Memory B cell (primary cell): ENCODE results near the gene C7orf57.
"Not testable (repeated sequence)": the region's sequence is repeated elsewhere in the genome, so short reads cannot be mapped to it uniquely, and the experiment has no call there.

Experiments
- ATAC-seq: fragments of 150-1000 bp; cut with Tn5 transposase; 2 replicates; pipeline ENCODE4 v1.10.0; 2021; ENCODE audit warnings: low read depth, mild to moderate bottlenecking, moderate library complexity
- DNase-seq, 2 donors: peaks; one replicate each; pipeline ENCODE4 v3.0.0; 2022; ENCODE audit warnings: low spot score in 2 of 2
- H3K27ac Mint-ChIP-seq: one replicate; pipeline ENCODE4 v1.8.0; 2022; ENCODE audit warnings: mild to moderate bottlenecking, moderate library complexity, mixed read lengths
- H3K27me3 Mint-ChIP-seq: one replicate; pipeline ENCODE4 v1.8.0; 2022; ENCODE audit warnings: mixed read lengths
- H3K36me3 Mint-ChIP-seq: one replicate; pipeline ENCODE4 v1.8.0; 2022; ENCODE audit warnings: mild to moderate bottlenecking, mixed read lengths
- H3K4me1 Mint-ChIP-seq: one replicate; pipeline ENCODE4 v1.8.0; 2022; ENCODE audit warnings: mixed read lengths
- H3K4me3 Mint-ChIP-seq: one replicate; pipeline ENCODE4 v1.8.0; 2022; ENCODE audit warnings: mild to moderate bottlenecking, moderate library complexity, mixed read lengths
- H3K9me3 Mint-ChIP-seq: one replicate; pipeline ENCODE4 v1.8.0; 2022; ENCODE audit warnings: mixed read lengths

The C7orf57 gene

DNA sequence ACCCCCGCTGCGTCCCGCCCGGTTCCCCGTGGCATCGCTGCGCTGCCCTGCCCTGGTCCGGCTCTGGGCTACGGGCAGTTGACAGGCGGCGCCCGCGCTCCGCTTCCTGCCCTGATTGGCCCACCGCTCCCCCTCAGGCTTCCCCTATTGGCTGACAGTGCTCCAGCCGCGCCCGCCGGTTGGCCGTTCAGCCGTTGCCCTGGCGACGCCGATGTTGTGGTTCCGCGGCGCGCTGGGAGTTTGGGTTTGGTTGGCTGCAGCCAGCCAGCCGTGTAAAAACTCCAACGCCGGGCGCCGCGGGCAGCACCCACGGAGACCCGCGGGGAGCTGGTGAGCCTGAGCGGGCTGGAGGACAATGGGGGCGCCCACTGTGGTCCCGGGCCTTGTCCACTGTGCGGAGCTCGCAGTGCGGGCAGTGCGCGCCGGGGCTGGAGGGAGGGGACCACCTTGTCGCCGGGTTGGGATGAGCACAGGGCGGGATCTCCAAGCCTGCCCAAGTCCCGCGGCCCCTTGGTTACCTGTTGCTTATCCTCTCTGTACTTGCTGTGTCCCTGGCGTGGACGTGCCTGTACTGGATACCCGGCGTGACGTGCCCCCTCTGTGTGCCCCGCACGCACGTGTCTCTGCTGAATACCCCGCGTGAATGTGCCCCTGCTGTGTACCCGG, at the start of gene C7orf57:
Gene C7orf57 (plus strand): TSS at position 243 of the 666 bp plus-strand sequence. CDS start 766 bp downstream, outside the sequence.
- peak within 1 kb of the TSS; percentile 84 for H3K4me3 Mint-ChIP-seq
- H3K4me1 Mint-ChIP-seq: peaks cover 3% of the 10 kb centered on the region
- H3K9me3 Mint-ChIP-seq: no peaks in the 10 kb centered on the region
- ATAC-seq (peak; percentile 92), DNase-seq (peak; percentile 65)
- no peaks in the 10 kb centered on the region for H3K36me3 Mint-ChIP-seq
- H3K27me3 Mint-ChIP-seq: peaks cover 14% of the 10 kb centered on the region
- peak within 1 kb of the TSS; percentile 87 for H3K27ac Mint-ChIP-seq

DNA sequence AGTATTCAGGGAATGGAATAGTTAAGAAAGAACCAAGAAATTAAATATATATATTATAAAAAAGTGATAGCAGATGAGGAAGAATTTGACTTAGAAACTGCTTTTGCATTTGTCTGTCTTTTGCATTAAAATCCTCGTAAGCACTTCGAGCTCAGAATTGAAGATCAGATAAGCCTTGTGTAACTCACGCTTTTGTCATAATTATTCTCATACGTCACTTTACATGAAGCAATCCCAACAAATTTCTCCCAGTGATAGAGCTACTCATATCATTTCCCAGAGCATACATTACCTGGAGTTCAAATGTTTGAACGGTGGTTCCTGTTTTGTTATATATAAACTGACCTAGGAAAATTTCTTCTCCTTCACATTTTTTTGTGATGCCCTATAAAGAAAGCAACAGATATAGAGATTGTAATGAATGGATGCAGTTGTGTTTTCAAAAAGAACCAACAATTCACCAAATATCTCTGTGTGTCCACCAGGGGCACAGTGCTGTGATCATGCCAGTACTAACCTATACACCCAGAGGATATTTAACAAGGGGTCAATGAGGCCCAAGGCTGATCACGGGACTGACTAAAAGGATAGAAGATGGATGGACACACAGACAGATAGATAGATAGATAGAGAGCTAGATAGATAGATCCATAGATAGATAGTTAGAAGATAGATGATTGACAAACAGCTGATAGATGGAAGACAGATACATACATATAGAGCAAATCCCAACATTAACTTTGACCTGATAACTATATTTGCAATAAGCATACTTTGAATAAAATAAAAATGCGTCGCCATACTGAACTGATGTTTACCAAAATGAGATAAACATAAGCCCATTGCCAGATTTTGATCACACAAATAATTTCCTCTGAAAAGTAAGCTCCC, 46.6 kb upstream of the C7orf57 start:
- Mint-ChIP-seq H3K36me3 (no peaks in the 10 kb centered on the region), H3K9me3 (no peaks in the 10 kb centered on the region), H3K27me3 (no peaks in the 10 kb centered on the region), H3K27ac (no peak overlapping the region), H3K4me1 (peaks cover 11% of the 10 kb centered on the region), H3K4me3 (no peak overlapping the region)
- ATAC-seq (no peak), DNase-seq (no peak)

DNA sequence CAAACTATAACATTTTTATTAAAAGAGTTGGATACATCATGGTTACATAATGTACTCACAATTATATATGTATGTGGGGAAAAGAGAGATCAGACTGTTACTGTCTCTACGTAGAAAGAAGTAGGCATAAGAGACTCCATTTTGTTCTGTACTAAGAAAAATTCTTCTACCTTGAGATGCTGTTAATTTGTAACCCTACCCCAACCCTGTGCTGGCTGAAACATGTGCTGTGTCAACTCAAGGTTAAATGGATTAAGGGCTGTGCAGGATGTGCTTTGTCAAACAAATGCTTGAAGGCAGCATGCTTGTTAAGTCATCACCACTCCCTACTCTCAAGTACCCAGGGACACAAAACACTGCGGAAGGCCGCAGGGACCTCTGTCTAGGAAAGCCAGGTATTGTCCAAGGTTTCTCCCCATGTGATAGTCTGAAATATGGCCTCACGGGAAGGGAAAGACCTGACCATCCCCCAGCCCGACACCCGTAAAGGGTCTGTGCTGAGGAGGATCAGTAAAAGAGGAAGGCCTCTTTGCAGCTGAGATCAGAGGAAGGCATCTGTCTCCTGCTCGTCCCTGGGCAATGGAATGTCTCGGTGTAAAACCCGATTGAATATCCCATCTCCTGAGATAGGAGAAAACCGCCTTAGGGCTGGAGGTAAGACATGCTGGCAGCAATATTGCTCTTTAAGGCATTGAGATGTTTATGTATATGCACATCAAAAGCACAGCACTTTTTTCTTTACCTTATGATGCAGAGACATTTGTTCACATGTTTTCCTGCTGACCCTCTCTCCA, 45.5 kb upstream of the C7orf57 start:
- not testable (repeated sequence) for H3K36me3 Mint-ChIP-seq, H3K27me3 Mint-ChIP-seq, H3K4me3 Mint-ChIP-seq, ATAC-seq, H3K27ac Mint-ChIP-seq, H3K9me3 Mint-ChIP-seq, DNase-seq
- H3K4me1 Mint-ChIP-seq: peaks cover 11% of the 10 kb centered on the region

DNA sequence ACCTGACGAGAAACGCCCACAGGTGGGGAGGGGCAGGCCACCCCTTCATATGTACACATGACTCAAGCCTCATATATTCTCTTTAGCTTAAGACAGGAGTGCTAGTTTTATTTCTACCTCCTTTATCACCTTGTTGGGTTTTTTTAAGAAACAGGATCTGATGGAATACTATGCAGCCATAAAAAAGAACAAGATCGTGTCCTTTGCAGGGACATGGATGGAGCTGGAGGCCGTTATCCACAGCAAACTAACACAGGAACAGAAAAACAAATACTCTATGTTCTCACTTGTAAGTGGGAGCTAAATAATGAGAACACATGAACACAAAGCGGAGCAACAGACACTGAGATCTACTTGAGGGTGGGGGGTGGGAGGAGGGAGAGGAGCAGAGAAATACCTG, 44.8 kb upstream of the C7orf57 start:
- ATAC-seq: no peak
- H3K4me3 Mint-ChIP-seq: no peak overlapping the region
- H3K27me3 Mint-ChIP-seq: no peaks in the 10 kb centered on the region
- peaks cover 11% of the 10 kb centered on the region for H3K4me1 Mint-ChIP-seq
- peaks cover 6% of the 10 kb centered on the region for H3K9me3 Mint-ChIP-seq
- no peak for DNase-seq
- no peak overlapping the region for H3K27ac Mint-ChIP-seq
- H3K36me3 Mint-ChIP-seq: no peaks in the 10 kb centered on the region

DNA sequence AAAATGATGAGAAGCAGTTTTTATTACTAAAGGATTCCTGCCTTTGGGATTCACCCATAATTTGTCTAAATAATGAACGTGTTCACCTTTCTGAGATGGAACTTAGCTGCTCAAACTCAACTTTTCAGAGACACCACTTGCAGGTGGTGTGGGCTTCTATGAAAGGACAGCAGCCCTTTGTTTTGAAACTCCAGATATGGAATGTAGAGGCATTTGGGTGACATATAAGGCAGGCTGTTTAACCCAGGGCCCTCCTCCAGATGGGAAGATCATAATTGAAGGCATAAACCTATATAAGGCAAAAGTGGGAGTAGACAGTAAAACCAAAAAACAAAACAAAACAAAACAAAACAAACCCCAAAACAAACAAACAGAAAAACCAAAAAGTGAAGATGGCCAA, 44.1 kb upstream of the C7orf57 start:
- Mint-ChIP-seq H3K4me3 (peak overlapping the region; percentile 95), H3K27ac (peak overlapping the region; percentile 88), H3K9me3 (peaks cover 6% of the 10 kb centered on the region), H3K4me1 (peaks cover 11% of the 10 kb centered on the region), H3K36me3 (no peaks in the 10 kb centered on the region), H3K27me3 (no peaks in the 10 kb centered on the region)
- no peak for DNase-seq
- ATAC-seq: no peak

DNA sequence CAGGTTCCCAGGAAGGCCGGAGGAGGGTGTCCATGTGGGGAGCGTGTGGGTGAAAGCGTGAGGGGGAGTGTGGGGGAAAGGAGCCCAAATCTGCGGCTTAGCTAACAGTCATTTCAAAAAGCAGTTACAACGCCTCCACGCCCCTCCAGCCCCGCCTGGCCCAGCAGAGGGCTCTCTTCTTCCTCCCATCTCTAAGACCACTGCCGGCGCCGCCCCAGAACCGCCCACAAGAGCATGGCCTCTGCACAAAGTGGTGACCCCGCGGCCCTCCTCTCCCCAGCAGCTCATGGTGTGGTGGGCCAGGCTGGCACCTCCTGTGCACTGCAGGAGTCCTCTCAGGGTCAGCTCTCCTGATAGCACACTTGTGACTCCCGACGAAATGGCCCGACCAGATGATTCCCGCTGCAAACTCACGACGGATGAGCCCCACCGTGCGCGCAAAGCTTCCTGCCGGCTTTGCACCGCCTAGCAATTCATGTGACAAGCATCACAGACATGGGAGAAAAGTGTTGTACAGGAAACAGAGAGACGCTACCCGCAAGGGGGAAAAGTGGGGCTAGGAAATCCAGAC, 43.5 kb upstream of the C7orf57 start:
- peak overlapping the region; percentile 95 for H3K4me3 Mint-ChIP-seq
- peaks cover 6% of the 10 kb centered on the region for H3K9me3 Mint-ChIP-seq
- DNase-seq (peak; percentile 77 to 80), ATAC-seq (peak; percentile 98)
- peaks cover 11% of the 10 kb centered on the region for H3K4me1 Mint-ChIP-seq
- H3K27ac Mint-ChIP-seq: peak overlapping the region; percentile 88
- H3K36me3 Mint-ChIP-seq: no peaks in the 10 kb centered on the region
- no peaks in the 10 kb centered on the region for H3K27me3 Mint-ChIP-seq

DNA sequence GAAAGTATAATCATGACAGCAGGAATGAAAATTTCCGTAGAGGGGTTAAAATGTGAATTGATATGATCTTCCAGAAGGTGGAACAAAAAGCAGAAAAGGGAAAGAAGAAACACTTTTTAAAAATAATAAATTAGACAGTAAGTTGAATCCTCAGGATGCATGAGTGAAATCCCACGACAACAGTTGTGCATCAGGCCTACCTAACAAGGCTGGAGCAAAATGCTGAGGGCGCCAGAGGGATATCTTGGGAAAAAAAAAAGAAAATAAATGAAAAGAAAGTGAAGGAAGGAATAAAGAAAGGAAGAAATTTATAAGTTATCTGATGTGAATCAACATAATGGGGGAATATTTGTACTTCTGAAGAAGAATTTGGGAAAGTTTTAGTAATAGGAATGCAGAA, 42.9 kb upstream of the C7orf57 start:
- peaks cover 6% of the 10 kb centered on the region for H3K9me3 Mint-ChIP-seq
- H3K4me3 Mint-ChIP-seq: peak overlapping the region; percentile 95

DNA sequence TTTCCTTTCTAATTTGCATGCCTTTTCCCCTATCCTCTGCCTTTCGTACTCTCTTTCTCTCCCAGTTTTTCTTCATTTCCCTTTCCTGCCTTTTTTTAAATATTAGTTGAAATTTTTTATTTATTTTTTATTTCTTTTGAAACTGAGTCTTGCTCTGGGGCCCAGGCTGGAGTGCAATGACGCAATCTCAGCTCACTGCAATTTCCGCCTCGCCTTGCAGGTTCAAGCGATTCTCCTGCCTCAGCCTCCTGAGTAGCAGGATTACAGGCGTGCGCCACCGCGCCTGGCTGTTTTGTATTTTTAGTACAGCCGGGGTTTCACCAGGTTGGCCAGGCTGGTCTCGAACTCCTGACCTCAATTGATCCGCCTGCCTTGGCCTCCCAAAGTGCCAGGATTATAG, 35.9 kb upstream of the C7orf57 start:
- H3K27me3 Mint-ChIP-seq: peaks cover 8% of the 10 kb centered on the region
- H3K4me1 Mint-ChIP-seq: no peaks in the 10 kb centered on the region
- DNase-seq: no peak
- H3K4me3 Mint-ChIP-seq: no peak overlapping the region
- H3K36me3 Mint-ChIP-seq: no peaks in the 10 kb centered on the region
- H3K27ac Mint-ChIP-seq: no peak overlapping the region
- ATAC-seq: no peak
- peaks cover 6% of the 10 kb centered on the region for H3K9me3 Mint-ChIP-seq

More for the DNA sequence above, 42.9 kb upstream of the C7orf57 start:
- peak overlapping the region; percentile 88 for H3K27ac Mint-ChIP-seq
- H3K36me3 Mint-ChIP-seq: no peaks in the 10 kb centered on the region
- H3K4me1 Mint-ChIP-seq: peaks cover 11% of the 10 kb centered on the region
- no peaks in the 10 kb centered on the region for H3K27me3 Mint-ChIP-seq
- DNase-seq: no peak
- no peak for ATAC-seq

DNA sequence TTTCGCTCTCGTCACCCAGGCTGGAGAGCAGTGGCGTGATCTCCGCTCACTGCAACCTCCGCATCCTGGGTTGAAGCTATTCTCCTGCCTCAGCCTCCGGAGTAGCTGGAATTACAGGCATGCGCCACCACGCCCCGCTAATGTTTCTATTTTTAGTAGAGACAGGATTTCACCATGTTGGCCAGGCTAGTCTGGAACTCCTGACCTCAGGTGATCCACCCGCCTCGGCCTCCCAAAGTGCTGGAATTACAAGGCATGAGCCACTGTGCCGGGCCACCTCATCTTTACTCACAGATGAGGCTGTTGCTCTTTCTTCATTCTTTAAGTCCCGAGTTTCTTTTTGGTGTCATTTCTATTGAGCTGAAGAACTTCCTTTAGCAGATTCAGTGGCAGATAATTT, 35.2 kb upstream of the C7orf57 start:
- not testable (repeated sequence) for DNase-seq, H3K27ac Mint-ChIP-seq, H3K4me3 Mint-ChIP-seq, H3K9me3 Mint-ChIP-seq, ATAC-seq, H3K36me3 Mint-ChIP-seq, H3K4me1 Mint-ChIP-seq
- peaks cover 14% of the 10 kb centered on the region for H3K27me3 Mint-ChIP-seq

DNA sequence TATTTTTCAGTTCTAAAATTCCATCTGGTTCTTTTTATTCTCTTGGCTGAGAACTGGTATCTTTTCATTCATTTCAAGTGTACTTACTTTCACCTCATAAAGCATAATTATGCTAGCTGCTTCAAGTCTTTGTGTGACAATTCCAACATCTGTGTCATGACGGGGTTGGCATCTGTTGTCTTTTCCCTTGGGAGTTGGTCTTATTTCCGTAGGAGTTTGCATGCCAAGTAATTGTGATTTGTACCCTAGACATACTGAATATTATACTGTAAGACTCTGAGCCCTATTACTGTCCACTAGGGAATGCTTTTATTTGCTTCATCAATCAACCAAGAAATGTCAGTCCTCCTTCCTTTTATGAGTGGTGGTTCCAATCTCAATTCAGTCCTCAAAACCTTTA, 31.3 kb upstream of the C7orf57 start:
- peaks cover 19% of the 10 kb centered on the region for H3K27me3 Mint-ChIP-seq
- H3K9me3 Mint-ChIP-seq: no peaks in the 10 kb centered on the region
- no peak overlapping the region for H3K4me3 Mint-ChIP-seq
- ATAC-seq (no peak), DNase-seq (no peak)
- no peaks in the 10 kb centered on the region for H3K4me1 Mint-ChIP-seq
- H3K36me3 Mint-ChIP-seq: no peaks in the 10 kb centered on the region
- no peak overlapping the region for H3K27ac Mint-ChIP-seq

DNA sequence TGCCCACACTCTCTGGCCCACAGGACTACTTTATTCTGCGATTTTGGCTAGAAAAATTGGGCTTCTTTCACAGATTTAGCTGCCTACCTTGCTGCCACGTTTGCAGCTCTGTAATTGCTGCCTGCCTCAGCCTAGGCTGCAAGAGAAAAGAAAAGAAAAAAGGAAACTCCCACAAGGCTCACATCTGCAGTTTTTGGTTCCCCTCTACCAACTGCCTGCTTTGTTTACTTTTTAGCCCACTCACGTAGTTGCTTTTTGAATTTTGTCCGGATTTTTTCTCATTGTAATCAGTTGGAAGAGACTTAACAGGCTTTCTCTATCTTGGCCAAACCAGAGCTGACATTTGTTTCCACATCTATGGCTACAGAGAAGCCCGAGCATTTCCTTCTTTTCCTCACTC, 30.7 kb upstream of the C7orf57 start:
- H3K36me3 Mint-ChIP-seq: no peaks in the 10 kb centered on the region
- H3K9me3 Mint-ChIP-seq: no peaks in the 10 kb centered on the region
- DNase-seq (no peak), ATAC-seq (no peak)
- H3K27me3 Mint-ChIP-seq: peaks cover 19% of the 10 kb centered on the region
- no peak overlapping the region for H3K4me3 Mint-ChIP-seq
- H3K27ac Mint-ChIP-seq: no peak overlapping the region
- no peaks in the 10 kb centered on the region for H3K4me1 Mint-ChIP-seq

DNA sequence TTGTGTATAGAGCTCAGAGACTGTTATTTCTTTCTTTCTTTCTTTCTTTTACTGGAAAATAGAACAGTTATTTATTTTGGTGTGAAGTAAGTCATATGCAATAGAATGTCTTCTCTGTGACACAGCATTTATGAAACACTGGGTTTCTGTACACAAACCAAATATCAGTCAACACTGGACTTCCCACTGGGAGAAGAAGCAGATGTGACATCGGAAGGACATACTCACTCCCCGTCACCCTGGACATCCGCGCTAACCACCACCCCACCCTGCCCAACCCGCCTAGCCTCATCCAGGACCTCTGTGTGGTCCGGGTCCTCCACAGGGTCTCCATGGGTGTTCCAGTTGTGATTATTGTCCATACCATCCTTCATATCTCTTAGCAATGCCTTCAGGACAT, 28.5 kb upstream of the C7orf57 start:
- DNase-seq (no peak), ATAC-seq (no peak)
- no peaks in the 10 kb centered on the region for H3K36me3 Mint-ChIP-seq
- H3K27ac Mint-ChIP-seq: no peak overlapping the region
- H3K4me1 Mint-ChIP-seq: peaks cover 10% of the 10 kb centered on the region
- peaks cover 17% of the 10 kb centered on the region for H3K27me3 Mint-ChIP-seq
- H3K9me3 Mint-ChIP-seq: no peaks in the 10 kb centered on the region
- H3K4me3 Mint-ChIP-seq: no peak overlapping the region

DNA sequence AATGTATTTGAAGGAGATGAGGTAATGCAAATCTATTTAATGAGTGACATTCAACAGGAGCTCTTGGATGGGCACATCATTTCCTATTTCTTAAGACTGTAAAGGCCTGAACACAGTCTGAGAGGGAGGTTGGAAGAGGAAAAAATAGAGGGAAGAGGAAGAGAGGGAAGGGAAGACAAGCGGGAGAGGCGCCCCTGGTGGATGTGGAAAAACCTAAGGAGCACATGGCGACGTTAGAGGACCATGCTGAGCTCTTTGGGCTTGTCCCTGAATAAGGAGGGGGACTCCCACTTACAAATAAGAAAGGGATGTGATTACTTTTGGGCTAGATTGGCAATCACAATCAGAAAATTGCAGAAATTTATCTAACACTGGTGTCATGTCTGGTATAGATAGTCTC, 26.1 kb upstream of the C7orf57 start:
- Mint-ChIP-seq H3K36me3 (no peaks in the 10 kb centered on the region), H3K27ac (no peak overlapping the region), H3K27me3 (peaks cover 11% of the 10 kb centered on the region), H3K4me3 (no peak overlapping the region), H3K9me3 (no peaks in the 10 kb centered on the region), H3K4me1 (peaks cover 10% of the 10 kb centered on the region)
- ATAC-seq (no peak), DNase-seq (no peak)

DNA sequence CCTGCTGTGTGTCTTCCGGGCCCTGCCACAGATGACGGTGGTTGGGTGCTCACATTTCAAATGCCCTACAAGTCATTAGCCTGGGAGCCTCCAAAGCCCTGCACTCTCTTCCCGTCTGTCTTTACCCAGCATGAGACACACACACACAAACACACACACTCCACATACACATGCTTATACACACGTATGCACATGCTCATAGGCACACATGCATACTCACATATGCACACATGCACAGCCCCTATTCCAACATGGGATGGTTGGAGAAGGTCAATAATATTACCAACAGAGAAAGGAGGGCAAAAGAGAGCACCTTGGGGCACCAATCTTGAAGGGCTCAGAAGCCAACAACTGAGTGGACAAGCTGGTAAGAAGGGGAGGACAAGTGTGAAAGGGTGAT, 25.4 kb upstream of the C7orf57 start:
- Mint-ChIP-seq H3K27ac (no peak overlapping the region), H3K4me3 (no peak overlapping the region), H3K9me3 (no peaks in the 10 kb centered on the region), H3K4me1 (peaks cover 10% of the 10 kb centered on the region), H3K27me3 (peaks cover 6% of the 10 kb centered on the region), H3K36me3 (no peaks in the 10 kb centered on the region)
- DNase-seq (no peak), ATAC-seq (no peak)
